SIG-M5 (cell line): ENCODE measurements around the gene PELI1.
"Not testable (repeated sequence)": the region's sequence is repeated elsewhere in the genome, so short reads cannot be mapped to it uniquely, and the experiment has no call there.

ENCODE experiments used
- DNase-seq: peaks from one replicate; lab custom pipeline; 2025; lab: John Stamatoyannopoulos, UW

The PELI1 gene

GRCh38 chr2:64122358-64122757 is 21.9 kb downstream of the PELI1 start:
- DNase-seq, result no peak

GRCh38 chr2:64120928-64121327 is 23.3 kb downstream of the PELI1 start:
- DNase-seq, result no peak

- DNase-seq, result no peak
Observed at GRCh38 chr2:64120008-64120407, 24.2 kb downstream of the PELI1 start.

GRCh38 chr2:64119369-64119768 is 24.9 kb downstream of the PELI1 start:
- DNase-seq, result no peak

GRCh38 chr2:64115808-64116598 is 28.2 kb downstream of the PELI1 start:
- DNase-seq, result no peak

- DNase-seq, result no peak
Observed at GRCh38 chr2:64114912-64115277, 29.3 kb downstream of the PELI1 start.

GRCh38 chr2:64114063-64114911 is 29.9 kb downstream of the PELI1 start:
- DNase-seq, result no peak

GRCh38 chr2:64112016-64112415 is 32.2 kb downstream of the PELI1 start:
- no peak for DNase-seq

- no peak for DNase-seq
Observed at GRCh38 chr2:64111426-64111825, 32.8 kb downstream of the PELI1 start.

GRCh38 chr2:64108666-64109241 is 35.5 kb downstream of the PELI1 start:
- no peak for DNase-seq

- DNase-seq, result no peak
Observed at GRCh38 chr2:64106481-64106880, 37.7 kb downstream of the PELI1 start.

- no peak for DNase-seq
Observed at GRCh38 chr2:64105670-64106461, 38.4 kb downstream of the PELI1 start.

GRCh38 chr2:64104933-64105332 is 39.3 kb downstream of the PELI1 start:
- no peak for DNase-seq

GRCh38 chr2:64102736-64103135 is 41.5 kb downstream of the PELI1 start:
- not testable (repeated sequence) for DNase-seq

GRCh38 chr2:64101141-64101591 is 43.1 kb downstream of the PELI1 start:
- DNase-seq, result no peak

- DNase-seq, result not testable (repeated sequence)
Observed at GRCh38 chr2:64100584-64100983, 43.6 kb downstream of the PELI1 start.

GRCh38 chr2:64094663-64095382 is 49.4 kb downstream of the PELI1 start:
- no peak for DNase-seq

- DNase-seq, result no peak
Observed at GRCh38 chr2:64093341-64093740, 50.9 kb downstream of the PELI1 start.

GRCh38 chr2:64092502-64092901 is 51.7 kb downstream of the PELI1 start:
- no peak for DNase-seq

- no peak for DNase-seq
Observed at GRCh38 chr2:64090264-64090663, 54.0 kb downstream of the PELI1 start.

- DNase-seq, result no peak
Observed at GRCh38 chr2:64086347-64087082, 57.7 kb downstream of the PELI1 start.
